ENCODE data around the gene ARSD.
"Not testable (repeated sequence)": the region's sequence is repeated elsewhere in the genome, so short reads cannot be mapped to it uniquely, and the experiment has no call there.

ARSD gene

GRCh38 chrX:2931612-2932011 is 2.5 kb upstream of the ARSD start:
- no peak for DNase-seq

- no peak for DNase-seq
These were observed 2.0 kb upstream of the ARSD start for GRCh38 chrX:2931155-2931554.

GRCh38 chrX:2928191-2928582 is 952 bp downstream of the ARSD start:
- peak in 1 of 2 donors; percentile 35 for DNase-seq

GRCh38 chrX:2926664-2927275 is 2.4 kb downstream of the ARSD start:
- DNase-seq: no peak

GRCh38 chrX:2926255-2926654 is 2.9 kb downstream of the ARSD start:
- not testable (repeated sequence) for DNase-seq

- DNase-seq: no peak
These were observed 5.0 kb downstream of the ARSD start for GRCh38 chrX:2924151-2924550.

- no peak for DNase-seq
These were observed 7.4 kb downstream of the ARSD start for GRCh38 chrX:2921750-2922149.

- no peak for DNase-seq
These were observed 7.9 kb downstream of the ARSD start for GRCh38 chrX:2921193-2921592.

- DNase-seq: no peak
These were observed 11.4 kb downstream of the ARSD start for GRCh38 chrX:2917767-2918166.

- no peak for DNase-seq
These were observed 16.0 kb downstream of the ARSD start for GRCh38 chrX:2913118-2913517.

GRCh38 chrX:2910109-2910508 is 19.0 kb downstream of the ARSD start:
- DNase-seq: no peak

- DNase-seq: no peak
These were observed 20.9 kb downstream of the ARSD start for GRCh38 chrX:2908125-2908685.

- no peak for DNase-seq
These were observed 21.8 kb downstream of the ARSD start for GRCh38 chrX:2907295-2907694.

- DNase-seq: no peak
These were observed 25.8 kb downstream of the ARSD start for GRCh38 chrX:2903366-2903765.

- DNase-seq: no peak
These were observed 26.3 kb downstream of the ARSD start for GRCh38 chrX:2902841-2903240.

GRCh38 chrX:2901367-2902036 is 27.6 kb downstream of the ARSD start:
- DNase-seq: no peak

GRCh38 chrX:2898846-2899512 is 30.2 kb downstream of the ARSD start:
- no peak for DNase-seq

GRCh38 chrX:2897690-2898623 is 31.2 kb downstream of the ARSD start:
- DNase-seq: peak in 1 of 2 donors; percentile 25

- DNase-seq: no peak
These were observed 31.8 kb downstream of the ARSD start for GRCh38 chrX:2897311-2897689.

GRCh38 chrX:2894885-2895292 is 34.2 kb downstream of the ARSD start:
- DNase-seq: no peak

- DNase-seq: no peak
These were observed 36.3 kb downstream of the ARSD start for GRCh38 chrX:2892816-2893215.

GRCh38 chrX:2890536-2891460 is 38.3 kb downstream of the ARSD start:
- not testable (repeated sequence) for DNase-seq

All from bone marrow (tissue), 2 donors.